K562 (cell line): Measurements from ENCODE around the gene MAST3. TPM values are rescaled to one million over a fixed set of nuclear protein-coding genes. Genes with fewer than 3 reads are reported as not detected.

Experiments
- ARHGAP35 ChIP-seq: fragments of 450-650 bp; IDR thresholded peaks from 2 replicates; pipeline ENCODE4 v1.6.1; 2018; ENCODE audit not compliant: partially characterized antibody
- ARID3A ChIP-seq: IDR thresholded peaks from 2 replicates; pipeline ENCODE4 v1.6.1; 2012; ENCODE audit warnings: low read depth, low read length, improper control_type of control experiment, borderline replicate concordance
- CC2D1A ChIP-seq: fragments of 450-650 bp; IDR thresholded peaks from 2 replicates; pipeline ENCODE4 v1.6.1; 2017; ENCODE audit warnings: mild to moderate bottlenecking
- DPF2 ChIP-seq: fragments of 450-650 bp; IDR thresholded peaks from 2 replicates; pipeline ENCODE4 v1.6.1; 2016
- FOXJ2 ChIP-seq: fragments of 200-800 bp; sonication (Bioruptor generic); IDR thresholded peaks from 2 replicates; pipeline ENCODE4 v1.6.1; 2016; ENCODE audit warnings: missing genetic modification characterization, missing compliant biosample characterization
- GATA2 ChIP-seq: sonication (generic); formaldehyde crosslinking; IDR thresholded peaks from 2 replicates; pipeline ENCODE4 v1.4.0; 2020; ENCODE audit warnings: mild to moderate bottlenecking, missing genetic modification reagents
- HNRNPUL1 ChIP-seq: fragments of 200-400 bp; formaldehyde crosslinking; IDR thresholded peaks from 2 replicates; pipeline ENCODE4 v1.6.1; 2017; ENCODE audit warnings: low read length
- PHB2 ChIP-seq: fragments of 450-650 bp; IDR thresholded peaks from 2 replicates; pipeline ENCODE4 v1.6.1; 2017; ENCODE audit warnings: low read depth
- RBBP5 ChIP-seq: fragments of 200-600 bp; sonication (generic); IDR thresholded peaks from 2 replicates; pipeline ENCODE4 v1.6.1; 2012; ENCODE audit warnings: borderline replicate concordance, mild to moderate bottlenecking, low read length, control low read depth, inconsistent platforms; ENCODE audit not compliant: insufficient read depth, poor library complexity, severe bottlenecking
- SAFB ChIP-seq: fragments of 200-400 bp; formaldehyde crosslinking; IDR thresholded peaks from 2 replicates; pipeline ENCODE4 v1.6.1; 2017; ENCODE audit warnings: low read depth, low read length, borderline replicate concordance
- SIN3A ChIP-seq, 2 experiments: fragments of 150-350 bp in 1 of 2; IDR thresholded peaks; 2 replicates each; pipeline ENCODE4 v1.6.1; 2011 to 2016; ENCODE audit warnings: borderline replicate concordance in 2 of 2, low read depth in 2 of 2, low read length in 2 of 2, mild to moderate bottlenecking in 2 of 2, moderate library complexity in 2 of 2; ENCODE audit not compliant: control insufficient read depth in 1 of 2
- SIX5 ChIP-seq, 2 experiments: IDR thresholded peaks; 2 replicates each; pipeline ENCODE4 v1.6.1; 2011; ENCODE audit warnings: low read length in 2 of 2, borderline replicate concordance in 1 of 2, low read depth in 1 of 2, mild to moderate bottlenecking in 1 of 2, moderate library complexity in 1 of 2; ENCODE audit not compliant: insufficient read depth in 1 of 2
- SUPT5H ChIP-seq: fragments of 450-650 bp; IDR thresholded peaks from 2 replicates; pipeline ENCODE4 v1.6.1; 2016
- TAF15 ChIP-seq: fragments of 200-400 bp; formaldehyde crosslinking; IDR thresholded peaks from 2 replicates; pipeline ENCODE4 v1.6.1; 2017; ENCODE audit warnings: mild to moderate bottlenecking, low read depth, low read length, moderate library complexity
- XRCC3 ChIP-seq: fragments of 450-650 bp; IDR thresholded peaks from 2 replicates; pipeline ENCODE4 v1.6.1; 2017; ENCODE audit warnings: mild to moderate bottlenecking, moderate library complexity
- ZNF707 ChIP-seq: fragments of 250-450 bp; sonication (Bioruptor Pico); conservative IDR thresholded peaks from 2 replicates; pipeline ENCODE4 v1.8.0; 2022; ENCODE audit warnings: inconsistent platforms, mild to moderate bottlenecking, moderate library complexity
- ZNF780A ChIP-seq: fragments of 250-450 bp; sonication (Bioruptor Pico); IDR thresholded peaks from 2 replicates; pipeline ENCODE4 v1.5.0; 2021; ENCODE audit warnings: mild to moderate bottlenecking
- polyA plus RNA-seq, 8 experiments: library from polyadenylated mRNA; depleted of rRNA in 4 of 8; stranded (reverse) in 5 of 8; unstranded in 3 of 8; fragments of >200 nt; fragmentation: Nextera tagmentation in 2 of 8; fragmentation: Illumina TruSeq in 1 of 8; extraction: Ambion mirVana in 2 of 8; extraction: Trizol in 1 of 8; gene quantifications; 2 replicates each; pipeline versions ENCODE4 v1.2.1 to v1.2.3, GENCODE V29; 2011 to 2014; ENCODE audit warnings: inconsistent platforms in 1 of 8, missing spikeins in 1 of 8
- total RNA-seq, 7 experiments: library from RNA; depleted of rRNA in 6 of 7; stranded (reverse); fragments of >200 nt in 6 of 7; fragmentation: Illumina TruSeq in 2 of 7; extraction: Trizol in 2 of 7; gene quantifications; 2 replicates each; pipeline versions ENCODE4 v1.2.1 to v1.2.3, GENCODE V29; 2011 to 2021; ENCODE audit warnings: low replicate concordance in 1 of 7
- TF ChIP-seq, protein P1 (sequence below), 2 experiments: fragments of 450-650 bp; formaldehyde crosslinking in 1 of 2; IDR thresholded peaks; 2 replicates each; pipeline versions ENCODE4 v1.4.0 to v1.6.1; 2014 to 2020; ENCODE audit warnings: mild to moderate bottlenecking in 2 of 2, borderline replicate concordance in 1 of 2, low read depth in 1 of 2

MAST3 gene
- total and polyA plus RNA-seq, 9 of the 15 experiments (the other 6 are each of a cell fraction or from before 2014, with no cell fraction given): 0.94 to 9.9 (median 2.4) TPM

DNA sequence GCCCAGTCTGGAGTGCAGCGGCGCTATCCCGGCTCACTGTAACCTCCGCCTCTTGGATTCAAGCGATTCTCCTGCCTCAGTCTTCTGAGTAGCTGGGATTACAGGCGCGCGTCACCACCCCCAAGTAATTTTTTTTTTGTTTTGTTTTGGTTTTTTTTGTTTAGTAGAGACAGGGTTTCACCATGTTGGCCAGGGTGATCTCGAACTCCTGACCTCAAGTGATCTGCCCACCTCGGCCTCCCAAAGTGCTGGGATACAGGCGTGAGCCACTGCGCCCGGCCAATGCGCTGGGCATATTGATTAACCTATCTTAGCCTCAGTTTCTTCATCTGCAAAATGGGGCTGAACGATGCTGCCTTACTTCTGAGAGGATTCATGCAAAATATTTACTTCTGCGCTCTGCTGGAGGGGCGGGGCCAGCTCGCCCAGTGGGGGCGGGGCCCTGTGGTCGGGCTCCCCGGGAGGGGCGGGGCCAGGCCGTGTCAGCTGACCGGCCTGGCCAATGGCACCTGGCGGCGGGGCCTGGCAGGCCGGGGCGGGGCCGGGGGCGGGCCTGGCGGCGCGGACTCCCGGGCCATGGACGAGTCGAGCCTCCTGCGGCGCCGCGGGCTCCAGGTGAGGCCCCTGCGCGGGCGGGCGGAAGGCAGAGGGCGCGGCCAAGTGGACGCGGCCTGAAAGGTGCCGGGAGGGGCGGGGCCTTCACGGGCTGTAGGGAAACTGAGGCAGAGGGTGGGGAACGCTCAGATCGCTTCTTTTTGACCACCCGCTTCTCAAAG lies at the start of gene MAST3 (continued):
- TF ChIP-seq ZNF780A (CRISPR knock-in tag): no peak
- TF ChIP-seq, protein P1, sequence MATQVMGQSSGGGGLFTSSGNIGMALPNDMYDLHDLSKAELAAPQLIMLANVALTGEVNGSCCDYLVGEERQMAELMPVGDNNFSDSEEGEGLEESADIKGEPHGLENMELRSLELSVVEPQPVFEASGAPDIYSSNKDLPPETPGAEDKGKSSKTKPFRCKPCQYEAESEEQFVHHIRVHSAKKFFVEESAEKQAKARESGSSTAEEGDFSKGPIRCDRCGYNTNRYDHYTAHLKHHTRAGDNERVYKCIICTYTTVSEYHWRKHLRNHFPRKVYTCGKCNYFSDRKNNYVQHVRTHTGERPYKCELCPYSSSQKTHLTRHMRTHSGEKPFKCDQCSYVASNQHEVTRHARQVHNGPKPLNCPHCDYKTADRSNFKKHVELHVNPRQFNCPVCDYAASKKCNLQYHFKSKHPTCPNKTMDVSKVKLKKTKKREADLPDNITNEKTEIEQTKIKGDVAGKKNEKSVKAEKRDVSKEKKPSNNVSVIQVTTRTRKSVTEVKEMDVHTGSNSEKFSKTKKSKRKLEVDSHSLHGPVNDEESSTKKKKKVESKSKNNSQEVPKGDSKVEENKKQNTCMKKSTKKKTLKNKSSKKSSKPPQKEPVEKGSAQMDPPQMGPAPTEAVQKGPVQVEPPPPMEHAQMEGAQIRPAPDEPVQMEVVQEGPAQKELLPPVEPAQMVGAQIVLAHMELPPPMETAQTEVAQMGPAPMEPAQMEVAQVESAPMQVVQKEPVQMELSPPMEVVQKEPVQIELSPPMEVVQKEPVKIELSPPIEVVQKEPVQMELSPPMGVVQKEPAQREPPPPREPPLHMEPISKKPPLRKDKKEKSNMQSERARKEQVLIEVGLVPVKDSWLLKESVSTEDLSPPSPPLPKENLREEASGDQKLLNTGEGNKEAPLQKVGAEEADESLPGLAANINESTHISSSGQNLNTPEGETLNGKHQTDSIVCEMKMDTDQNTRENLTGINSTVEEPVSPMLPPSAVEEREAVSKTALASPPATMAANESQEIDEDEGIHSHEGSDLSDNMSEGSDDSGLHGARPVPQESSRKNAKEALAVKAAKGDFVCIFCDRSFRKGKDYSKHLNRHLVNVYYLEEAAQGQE (IDR thresholded peaks at IDR 0.05; ENCODE audit: borderline replicate concordance): 0 out of 2 replicates have a peak, but pooled peaks have one; percentile 3
- TF ChIP-seq, protein P1 (CRISPR knock-in tag; IDR thresholded peaks at IDR 0.05; ENCODE audit: low read depth): no peak
- no peak for TF ChIP-seq GATA2 (CRISPR knock-in tag)
- TF ChIP-seq TAF15: no peak
- TF ChIP-seq ZNF707 (CRISPR knock-in tag): no peak
- no peak for TF ChIP-seq FOXJ2 (tag)
- TF ChIP-seq DPF2: peak; percentile 11; the same call in 1 of the 2 replicates
- no peak for TF ChIP-seq SIN3A (IDR thresholded peaks at IDR 0.05; ENCODE audit: borderline replicate concordance in 2 of 2, control insufficient read depth in 1 of 2, low read depth in 2 of 2, low read length in 2 of 2)
- no peak for TF ChIP-seq SAFB
- no peak for TF ChIP-seq SIX5 (IDR thresholded peaks at IDR 0.05; ENCODE audit: borderline replicate concordance in 1 of 2, insufficient read depth in 1 of 2, low read depth in 1 of 2, low read length in 2 of 2)
- no peak for TF ChIP-seq SUPT5H
- no peak for TF ChIP-seq XRCC3
- peak; percentile 22 for TF ChIP-seq ARHGAP35
- peak; percentile 49; the same call in 1 of the 2 replicates for TF ChIP-seq PHB2
- TF ChIP-seq CC2D1A: peak; percentile 29; the same call in 1 of the 2 replicates
- no peak for TF ChIP-seq RBBP5
- TF ChIP-seq HNRNPUL1: no peak
- TF ChIP-seq ARID3A: no peak
